Mesenchymal stem cell (in vitro differentiated cells and primary cell): ENCODE results near the gene BCL10.

Experiments used
- DNase-seq: peaks from one replicate; pipeline ENCODE4 v3.0.0-alpha.2; 2013
- H2AFZ ChIP-seq: one replicate; pipeline ENCODE4 v1.6.1; 2013; ENCODE audit warnings: low read depth, mild to moderate bottlenecking, control low read depth, inconsistent platforms, low read length, moderate library complexity
- H2AK5ac ChIP-seq: 2 replicates; pipeline ENCODE4 v1.6.1; 2013; ENCODE audit warnings: low read length, moderate library complexity, mild to moderate bottlenecking, inconsistent platforms; ENCODE audit not compliant: severe bottlenecking
- H2BK120ac ChIP-seq: one replicate; pipeline ENCODE4 v1.6.1; 2013; ENCODE audit warnings: low read depth, mild to moderate bottlenecking, inconsistent platforms, low read length, moderate library complexity
- H2BK12ac ChIP-seq, 2 experiments: one replicate each; pipeline ENCODE4 v1.6.1; 2013; ENCODE audit warnings: inconsistent platforms in 2 of 2, low read length in 2 of 2, mild to moderate bottlenecking in 2 of 2, moderate library complexity in 2 of 2, control low read depth in 1 of 2
- H2BK15ac ChIP-seq: one replicate; pipeline ENCODE4 v1.6.1; 2013; ENCODE audit warnings: mild to moderate bottlenecking, low read depth, inconsistent platforms; ENCODE audit not compliant: poor library complexity, severe bottlenecking
- H2BK5ac ChIP-seq: 2 replicates; pipeline ENCODE4 v1.6.1; 2013; ENCODE audit warnings: low read depth, mild to moderate bottlenecking, low read length, control low read depth, inconsistent platforms; ENCODE audit not compliant: poor library complexity, severe bottlenecking
- H3K14ac ChIP-seq, 2 experiments: one replicate each; pipeline ENCODE4 v1.6.1; 2013; ENCODE audit warnings: inconsistent platforms in 2 of 2, low read length in 2 of 2, control low read depth in 1 of 2, mild to moderate bottlenecking in 1 of 2, moderate library complexity in 1 of 2
- H3K18ac ChIP-seq, 2 experiments: one replicate each; pipeline ENCODE4 v1.6.1; 2013; ENCODE audit warnings: inconsistent platforms in 2 of 2, low read length in 2 of 2, control low read depth in 1 of 2, low read depth in 1 of 2, mild to moderate bottlenecking in 1 of 2
- H3K23ac ChIP-seq, 2 experiments: one replicate each; pipeline ENCODE4 v1.6.1; 2013; ENCODE audit warnings: inconsistent platforms in 2 of 2, low read length in 2 of 2, mild to moderate bottlenecking in 2 of 2, moderate library complexity in 2 of 2, control low read depth in 1 of 2
- H3K27ac ChIP-seq: 2 replicates; pipeline ENCODE4 v1.5.1; 2013; ENCODE audit warnings: mild to moderate bottlenecking, moderate library complexity, low read length, control low read depth, inconsistent platforms; ENCODE audit not compliant: poor library complexity, severe bottlenecking
- H3K27me3 ChIP-seq, 2 experiments: 2 replicates each; pipeline versions ENCODE4 v1.6.1 to v1.7.0; 2013; ENCODE audit warnings: low read length in 2 of 2, mild to moderate bottlenecking in 2 of 2, moderate library complexity in 2 of 2, control low read depth in 1 of 2, inconsistent platforms in 1 of 2; ENCODE audit not compliant: control insufficient read depth in 1 of 2, insufficient read depth in 1 of 2
- H3K36me3 ChIP-seq, 2 experiments: 2 replicates each; pipeline versions ENCODE4 v1.6.1 to v1.7.0; 2013; ENCODE audit warnings: low read length in 2 of 2, control low read depth in 1 of 2, inconsistent platforms in 1 of 2, low read depth in 1 of 2, mild to moderate bottlenecking in 1 of 2; ENCODE audit not compliant: insufficient read depth in 2 of 2, control insufficient read depth in 1 of 2
- H3K4ac ChIP-seq, 2 experiments: one replicate each; pipeline ENCODE4 v1.6.1; 2013; ENCODE audit warnings: inconsistent platforms in 2 of 2, low read length in 2 of 2, mild to moderate bottlenecking in 2 of 2, moderate library complexity in 2 of 2, control low read depth in 1 of 2, low read depth in 1 of 2
- H3K4me1 ChIP-seq: 2 replicates; pipeline ENCODE4 v1.6.1; 2013; ENCODE audit warnings: low read depth, low read length, control low read depth; ENCODE audit not compliant: control insufficient read depth, insufficient read depth
- H3K4me2 ChIP-seq: 2 replicates; pipeline ENCODE4 v1.6.1; 2013; ENCODE audit warnings: low read length, mild to moderate bottlenecking, inconsistent platforms; ENCODE audit not compliant: poor library complexity, severe bottlenecking
- H3K4me3 ChIP-seq, 2 experiments: 2 replicates each; pipeline versions ENCODE4 v1.5.1 to v1.7.0; 2013; ENCODE audit warnings: low read length in 2 of 2, mild to moderate bottlenecking in 2 of 2, control low read depth in 1 of 2, low read depth in 1 of 2; ENCODE audit not compliant: insufficient read depth in 1 of 2
- H3K79me1 ChIP-seq: replicated peaks from 2 replicates; pipeline ENCODE4 v1.6.1; 2013; ENCODE audit warnings: mild to moderate bottlenecking, control low read depth, low read length, inconsistent platforms; ENCODE audit not compliant: poor library complexity, severe bottlenecking
- H3K9ac ChIP-seq: 2 replicates; pipeline ENCODE4 v1.7.0; 2013; ENCODE audit warnings: mild to moderate bottlenecking, low read length, moderate library complexity
- H3K9me3 ChIP-seq: 2 replicates; pipeline ENCODE4 v1.7.0; 2013; ENCODE audit warnings: mild to moderate bottlenecking, low read length; ENCODE audit not compliant: control insufficient read depth
- H4K8ac ChIP-seq: one replicate; pipeline ENCODE4 v1.6.1; 2013; ENCODE audit warnings: inconsistent platforms, mild to moderate bottlenecking, low read length, moderate library complexity
- H4K91ac ChIP-seq: one replicate; pipeline ENCODE4 v1.6.1; 2013; ENCODE audit warnings: mild to moderate bottlenecking, low read length, inconsistent platforms
- WGBS: methylation state at CpG from one replicate; pipeline ENCODE4 v1.1.7; 2013; ENCODE audit warnings: mixed read lengths; 5-methylcytosine and 5-hydroxymethylcytosine counted together

The BCL10 gene

GRCh38 chr1:85314726-85315125 lies 38.3 kb upstream of the BCL10 start:
- peaks cover 9% of the 10 kb centered on the region for H3K79me1 ChIP-seq
- no peak overlapping the region for H3K23ac ChIP-seq
- H3K4me1 ChIP-seq, result peaks cover 6% of the 10 kb centered on the region
- no peak overlapping the region for H3K4me3 ChIP-seq
- no peaks in the 10 kb centered on the region for H3K36me3 ChIP-seq
- no peak overlapping the region for H4K91ac ChIP-seq
- H3K9ac ChIP-seq, result peak overlapping the region; percentile 55
- H3K9me3 ChIP-seq, result no peaks in the 10 kb centered on the region
- H3K27me3 ChIP-seq, result no peaks in the 10 kb centered on the region
- peak; percentile 32 for DNase-seq
- H4K8ac ChIP-seq, result peak overlapping the region; percentile 87
- H3K14ac ChIP-seq, result no peak overlapping the region
- H3K27ac ChIP-seq, result peak overlapping the region; percentile 95
- no peak overlapping the region for H2BK15ac ChIP-seq
- H2AK5ac ChIP-seq, result peak overlapping the region; percentile 99
- H3K18ac ChIP-seq, result peak overlapping the region; percentile 68 to 96
- peak overlapping the region in 1 of 2 experiments; percentile 96 for H2BK12ac ChIP-seq
- H3K4ac ChIP-seq, result no peak overlapping the region
- peak overlapping the region; percentile 58 for H2BK5ac ChIP-seq
- no peak overlapping the region for H3K4me2 ChIP-seq
- no peak overlapping the region for H2AFZ ChIP-seq
- H2BK120ac ChIP-seq, result no peak overlapping the region

- H2AK5ac ChIP-seq, result peak overlapping the region; percentile 99
- peak; percentile 76 for DNase-seq
These were observed 37.7 kb upstream of the BCL10 start for GRCh38 chr1:85313888-85314696.

DNA sequence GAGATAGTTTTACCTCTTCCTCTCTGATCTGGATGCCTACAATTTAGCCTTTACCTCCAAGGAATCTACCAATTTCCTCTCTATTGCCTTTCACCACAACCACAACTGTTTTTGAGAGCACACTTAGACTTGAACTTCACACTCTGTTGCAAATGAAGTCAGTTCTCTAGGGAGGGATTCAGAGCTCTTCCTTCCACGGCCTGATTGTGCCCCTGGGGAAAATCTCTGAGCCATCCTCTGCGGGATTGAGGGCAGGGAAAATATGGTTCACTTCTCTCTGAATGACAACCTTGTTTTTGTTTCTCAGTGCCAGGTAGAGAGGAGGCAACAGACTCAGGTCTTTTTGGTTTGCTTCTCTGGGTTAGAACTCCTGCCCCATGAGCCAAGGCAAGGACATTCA lies 35.4 kb upstream of the BCL10 start:
- WGBS, result 55% methylated on average over 2 of the region's 2 CpGs
- no peak overlapping the region for H3K23ac ChIP-seq
- no peak overlapping the region for H3K4me3 ChIP-seq
- H3K4ac ChIP-seq, result peak overlapping the region in 1 of 2 experiments; percentile 47
- H3K36me3 ChIP-seq, result no peaks in the 10 kb centered on the region
- no peak overlapping the region for H4K91ac ChIP-seq
- no peak overlapping the region for H3K4me2 ChIP-seq
- H2AK5ac ChIP-seq, result peak overlapping the region; percentile 78
- no peak overlapping the region for H2AFZ ChIP-seq
- H3K18ac ChIP-seq, result peak overlapping the region in 1 of 2 experiments; percentile 77
- no peak overlapping the region for H3K9ac ChIP-seq
- H3K14ac ChIP-seq, result no peak overlapping the region
- H3K9me3 ChIP-seq, result no peaks in the 10 kb centered on the region
- H2BK120ac ChIP-seq, result peak overlapping the region; percentile 24
- H3K27ac ChIP-seq, result peak overlapping the region; percentile 12
- no peak overlapping the region for H4K8ac ChIP-seq
- peaks cover 12% of the 10 kb centered on the region for H3K4me1 ChIP-seq
- H2BK5ac ChIP-seq, result no peak overlapping the region
- peaks cover 2% of the 10 kb centered on the region for H3K79me1 ChIP-seq
- no peak for DNase-seq
- H2BK12ac ChIP-seq, result peak overlapping the region in 1 of 2 experiments; percentile 82
- no peaks in the 10 kb centered on the region for H3K27me3 ChIP-seq
- H2BK15ac ChIP-seq, result no peak overlapping the region

More at GRCh38 chr1:85313888-85314696, 37.7 kb upstream of the BCL10 start:
- peak overlapping the region; percentile 87 for H4K8ac ChIP-seq
- peak overlapping the region; percentile 68 to 96 for H3K18ac ChIP-seq
- H3K4me2 ChIP-seq, result no peak overlapping the region
- 25% methylated on average over 3 of the region's 3 CpGs for WGBS
- H2AFZ ChIP-seq, result peak overlapping the region; percentile 30
- peaks cover 6% of the 10 kb centered on the region for H3K4me1 ChIP-seq
- no peak overlapping the region for H3K14ac ChIP-seq
- H3K36me3 ChIP-seq, result no peaks in the 10 kb centered on the region
- H4K91ac ChIP-seq, result peak overlapping the region; percentile 96
- H3K23ac ChIP-seq, result peak overlapping the region in 1 of 2 experiments; percentile 48
- H3K9ac ChIP-seq, result peak overlapping the region; percentile 55
- H2BK120ac ChIP-seq, result peak overlapping the region; percentile 91
- H3K4me3 ChIP-seq, result no peak overlapping the region
- no peak overlapping the region for H2BK15ac ChIP-seq
- H2BK5ac ChIP-seq, result peak overlapping the region; percentile 35
- no peaks in the 10 kb centered on the region for H3K27me3 ChIP-seq
- H3K27ac ChIP-seq, result peak overlapping the region; percentile 95
- no peaks in the 10 kb centered on the region for H3K9me3 ChIP-seq
- H2BK12ac ChIP-seq, result peak overlapping the region; percentile 92 to 96
- peaks cover 9% of the 10 kb centered on the region for H3K79me1 ChIP-seq
- H3K4ac ChIP-seq, result peak overlapping the region; percentile 62 to 95

- Histone ChIP-seq H2BK12ac (peak overlapping the region in 1 of 2 experiments; percentile 16), H3K27me3 (no peaks in the 10 kb centered on the region), H3K4ac (no peak overlapping the region), H2AK5ac (peak overlapping the region; percentile 98), H3K9ac (peak overlapping the region; percentile 5), H3K14ac (no peak overlapping the region), H2BK120ac (no peak overlapping the region), H3K9me3 (no peaks in the 10 kb centered on the region), H2AFZ (no peak overlapping the region), H3K18ac (no peak overlapping the region), H3K27ac (no peak overlapping the region), H3K4me3 (peak overlapping the region in 1 of 2 experiments; percentile 2), H3K4me2 (no peak overlapping the region), H3K36me3 (no peaks in the 10 kb centered on the region), H2BK15ac (no peak overlapping the region), H4K91ac (no peak overlapping the region), H3K23ac (no peak overlapping the region), H2BK5ac (no peak overlapping the region), H3K79me1 (no peaks in the 10 kb centered on the region), H4K8ac (no peak overlapping the region), H3K4me1 (peaks cover 7% of the 10 kb centered on the region)
- no peak for DNase-seq
- WGBS, result 53% methylated on average over 1 of the region's 4 CpGs
These were observed 32.5 kb upstream of the BCL10 start for GRCh38 chr1:85308833-85309350.
